Epithelial cell of prostate (primary cell): ENCODE data around the gene SPACA7.

ENCODE experiments used
- DNase-seq: peaks from one replicate; pipeline ENCODE4 v3.0.0-alpha.2; 2011; ENCODE audit warnings: low read depth, low spot score
- H3K27ac ChIP-seq: fragments of 450-650 bp; 2 replicates; pipeline ENCODE4 v1.5.1; 2017; ENCODE audit warnings: mild to moderate bottlenecking

The SPACA7 gene

DNA sequence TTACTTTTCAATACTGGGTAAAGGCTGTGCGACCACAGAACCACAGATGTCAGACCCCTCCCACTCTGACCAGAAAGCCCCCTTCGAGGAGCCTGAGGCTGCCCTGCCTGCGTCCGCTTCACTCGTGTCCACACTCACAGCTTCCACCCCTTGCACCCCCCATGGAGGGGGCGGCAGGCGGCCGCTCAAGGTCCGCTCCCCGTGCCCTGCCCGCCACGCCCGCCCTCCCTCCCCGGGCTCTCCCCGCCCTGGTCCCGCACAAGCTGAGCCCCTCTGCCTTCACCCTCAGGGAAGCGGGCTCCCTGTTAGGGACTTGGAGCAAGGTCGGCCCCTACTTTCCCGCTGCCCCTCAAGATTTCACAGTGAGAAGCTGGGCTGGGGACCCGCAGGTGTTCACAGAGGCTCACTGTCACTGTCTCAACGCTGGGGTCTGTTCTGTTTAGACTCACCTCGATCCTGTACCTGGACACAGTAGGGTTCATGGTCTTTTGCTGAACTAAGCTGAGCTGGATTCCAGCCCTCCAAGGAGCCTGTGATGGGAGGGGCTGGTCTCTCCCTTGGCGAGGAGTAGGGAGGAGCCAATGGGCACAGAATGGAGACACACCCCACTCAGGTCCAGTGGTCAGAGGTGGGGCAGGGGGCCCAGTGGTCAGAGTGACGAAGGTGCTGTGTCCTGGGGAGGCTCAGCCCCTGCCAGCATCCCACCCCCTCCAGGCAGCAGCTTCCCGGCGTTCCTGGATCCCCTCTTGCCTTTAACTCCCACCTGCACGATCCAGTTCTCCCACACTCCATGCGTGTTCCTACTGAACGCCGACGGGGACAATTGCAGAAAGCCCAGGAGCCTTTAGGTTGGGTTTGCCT, 69.5 kb downstream of the SPACA7 start:
- no peak for DNase-seq

DNA sequence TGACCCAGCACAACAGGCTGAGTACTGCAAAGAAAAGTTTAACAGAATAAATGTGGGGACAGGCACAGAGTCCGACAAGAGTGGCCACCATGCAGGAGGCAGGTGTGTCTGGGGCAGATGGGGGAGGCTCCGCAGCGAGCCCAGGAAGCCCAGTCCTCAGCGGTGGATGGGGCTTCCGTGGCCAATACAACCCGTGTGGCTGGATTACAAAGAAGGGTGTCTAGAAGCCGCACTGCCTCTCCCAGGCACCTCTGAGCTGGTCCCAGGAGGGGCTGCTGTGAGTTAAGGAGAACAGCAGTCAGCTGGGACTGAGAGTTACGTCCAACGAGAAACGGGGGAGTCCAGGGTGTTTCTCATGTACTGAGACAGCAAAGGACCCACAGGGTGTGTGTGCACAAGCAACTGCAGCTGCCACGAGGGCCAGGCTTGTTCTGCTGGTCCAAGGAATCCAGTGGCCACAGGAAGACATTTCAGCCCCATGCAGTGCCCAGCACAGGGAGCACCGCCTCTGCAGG, 70.2 kb downstream of the SPACA7 start:
- no peak for DNase-seq
- H3K27ac ChIP-seq: no peak overlapping the region

More for the DNA sequence above, 69.5 kb downstream of the SPACA7 start:
- H3K27ac ChIP-seq: no peak overlapping the region

DNA sequence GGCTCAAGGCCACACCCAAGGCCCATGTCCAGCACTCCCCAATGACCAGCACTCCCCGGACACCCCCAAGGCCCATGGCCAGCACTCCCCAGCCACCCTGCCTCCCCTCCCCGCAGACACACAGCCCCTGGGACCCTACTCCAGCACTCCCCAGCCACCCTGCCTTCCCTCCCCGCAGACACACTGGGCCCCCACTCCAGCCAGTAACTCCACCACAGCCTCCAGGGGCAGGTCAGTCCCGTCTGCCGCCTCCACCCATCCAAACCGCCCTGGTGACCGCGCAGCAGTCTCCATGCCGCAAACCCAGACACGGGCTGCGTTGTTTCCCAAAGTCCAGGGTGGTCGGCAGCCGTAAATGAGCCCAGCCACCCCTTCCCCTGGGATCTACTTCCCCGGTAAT, 70.7 kb downstream of the SPACA7 start:
- DNase-seq: no peak
- H3K27ac ChIP-seq: no peak overlapping the region

DNA sequence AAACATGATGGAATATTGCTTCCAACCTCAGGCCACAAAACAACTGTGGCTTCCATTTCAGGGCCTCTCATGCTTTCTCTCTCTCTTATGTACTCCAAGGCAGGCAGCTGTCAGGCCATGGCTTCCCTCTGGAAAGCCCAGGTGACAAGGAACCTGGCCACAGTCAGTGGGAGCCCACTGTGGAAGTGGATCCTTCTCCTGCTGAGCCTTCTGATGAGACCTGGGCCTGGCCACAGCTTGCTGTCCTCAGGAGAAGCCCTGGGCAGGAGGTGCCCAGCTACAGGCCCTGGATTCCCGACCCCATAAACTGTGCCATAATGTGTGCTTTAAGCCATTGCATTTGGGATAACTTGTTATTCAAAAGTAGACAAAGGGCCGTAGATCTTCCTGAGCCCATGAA, 71.2 kb downstream of the SPACA7 start:
- no peak for DNase-seq
- H3K27ac ChIP-seq: no peak overlapping the region

DNA sequence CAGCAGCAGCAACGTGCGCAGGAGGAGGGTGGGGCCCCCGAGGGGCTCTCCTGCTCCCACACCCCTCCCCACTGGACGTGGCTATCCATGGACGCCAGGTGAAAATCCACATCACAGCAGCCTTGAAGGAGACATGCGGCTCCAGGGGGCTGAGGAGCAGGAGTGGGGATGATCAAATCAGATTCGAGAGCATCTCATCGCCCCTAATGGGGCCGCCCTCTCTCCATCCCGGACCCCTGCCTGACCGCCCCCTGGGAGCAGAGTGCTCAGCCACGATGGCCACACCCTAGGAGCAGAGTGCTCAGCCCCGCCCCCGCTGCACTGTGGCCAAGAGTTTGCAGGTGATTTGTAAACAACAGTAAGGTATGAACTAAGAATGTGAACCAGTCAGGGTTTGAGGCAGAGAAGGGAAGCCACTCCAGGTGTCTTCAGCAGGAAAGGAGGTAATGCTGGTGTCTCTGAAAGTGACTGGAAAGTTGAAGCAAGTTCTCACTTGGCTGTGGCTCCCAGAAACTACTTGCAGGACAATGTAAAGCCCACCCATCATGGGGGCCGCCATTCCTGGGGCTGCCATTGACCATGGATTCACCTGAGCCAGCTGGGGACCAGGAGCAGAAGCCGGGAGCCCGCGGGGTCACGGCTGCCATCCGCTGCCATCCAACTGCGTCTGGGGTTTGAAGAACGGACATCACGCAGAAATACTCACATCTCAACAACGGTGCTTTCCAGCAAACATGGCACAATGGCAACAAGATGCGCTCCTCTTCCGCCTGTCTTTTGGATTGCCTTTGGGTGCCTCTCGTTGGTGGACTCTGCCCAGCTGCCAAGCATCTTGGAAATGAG, 71.8 kb downstream of the SPACA7 start:
- DNase-seq: no peak
- H3K27ac ChIP-seq: no peak overlapping the region

DNA sequence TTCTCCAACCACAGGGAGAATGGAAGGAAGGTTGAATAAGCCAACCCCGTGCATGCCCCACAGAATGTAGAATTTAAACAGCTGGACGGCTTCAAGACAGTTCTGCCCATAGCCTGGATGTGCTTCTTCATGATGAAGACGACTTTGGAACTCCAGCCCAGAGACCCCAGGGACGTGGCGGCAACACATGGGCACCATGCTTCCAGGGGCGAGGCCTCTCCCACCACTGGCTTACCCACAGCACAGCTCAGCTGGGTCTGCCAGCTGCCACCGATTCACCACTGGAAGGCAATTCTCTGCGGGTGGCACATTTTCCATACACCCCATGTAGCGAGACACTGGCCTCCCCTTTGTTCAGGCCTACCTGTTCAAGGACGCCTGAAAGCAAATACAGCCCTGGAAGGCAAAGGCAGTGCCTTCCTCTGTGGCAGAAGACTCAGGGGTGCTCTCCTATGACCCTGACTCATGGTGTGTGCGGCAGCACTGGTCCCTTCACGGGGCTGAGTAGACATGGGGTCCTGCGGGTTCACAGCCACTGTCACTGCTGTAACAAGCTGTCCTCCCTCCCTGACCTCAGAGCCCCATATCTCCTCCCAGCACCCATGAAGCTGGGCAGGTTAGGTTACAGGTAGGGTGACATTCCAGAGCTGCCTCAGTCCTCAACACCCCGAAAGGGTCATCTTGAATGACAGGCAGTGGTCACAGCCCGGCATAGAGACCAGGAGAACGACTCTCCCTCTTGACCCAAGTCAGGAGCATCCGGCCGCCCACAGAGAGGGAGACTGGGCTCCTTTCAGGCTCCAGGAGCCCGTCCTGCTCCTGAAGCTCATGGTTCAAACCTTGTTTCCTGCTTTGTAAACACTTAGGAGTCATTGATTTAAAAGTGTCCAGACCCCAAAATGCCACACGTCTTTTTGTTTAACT, 72.7 kb downstream of the SPACA7 start:
- DNase-seq: no peak
- H3K27ac ChIP-seq: no peak overlapping the region

DNA sequence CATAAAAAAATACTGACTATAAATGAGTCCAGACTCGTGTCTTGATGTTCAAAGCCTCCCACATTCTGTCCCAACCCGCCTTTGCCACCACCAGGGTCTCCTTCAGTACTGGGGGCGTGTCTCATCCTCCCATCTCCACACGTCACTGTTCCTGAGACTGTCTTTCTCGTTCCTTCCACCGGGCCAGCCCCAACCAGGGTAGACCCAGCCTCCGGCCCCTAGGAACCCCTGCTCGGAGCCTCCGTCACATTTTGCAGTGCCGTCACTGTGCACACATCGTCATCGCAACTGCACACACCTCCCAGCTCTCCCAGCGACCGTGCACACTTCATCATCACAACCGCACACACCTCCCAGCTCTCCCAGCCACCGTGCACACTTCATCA, 73.4 kb downstream of the SPACA7 start:
- no peak for DNase-seq
- H3K27ac ChIP-seq: no peak overlapping the region

DNA sequence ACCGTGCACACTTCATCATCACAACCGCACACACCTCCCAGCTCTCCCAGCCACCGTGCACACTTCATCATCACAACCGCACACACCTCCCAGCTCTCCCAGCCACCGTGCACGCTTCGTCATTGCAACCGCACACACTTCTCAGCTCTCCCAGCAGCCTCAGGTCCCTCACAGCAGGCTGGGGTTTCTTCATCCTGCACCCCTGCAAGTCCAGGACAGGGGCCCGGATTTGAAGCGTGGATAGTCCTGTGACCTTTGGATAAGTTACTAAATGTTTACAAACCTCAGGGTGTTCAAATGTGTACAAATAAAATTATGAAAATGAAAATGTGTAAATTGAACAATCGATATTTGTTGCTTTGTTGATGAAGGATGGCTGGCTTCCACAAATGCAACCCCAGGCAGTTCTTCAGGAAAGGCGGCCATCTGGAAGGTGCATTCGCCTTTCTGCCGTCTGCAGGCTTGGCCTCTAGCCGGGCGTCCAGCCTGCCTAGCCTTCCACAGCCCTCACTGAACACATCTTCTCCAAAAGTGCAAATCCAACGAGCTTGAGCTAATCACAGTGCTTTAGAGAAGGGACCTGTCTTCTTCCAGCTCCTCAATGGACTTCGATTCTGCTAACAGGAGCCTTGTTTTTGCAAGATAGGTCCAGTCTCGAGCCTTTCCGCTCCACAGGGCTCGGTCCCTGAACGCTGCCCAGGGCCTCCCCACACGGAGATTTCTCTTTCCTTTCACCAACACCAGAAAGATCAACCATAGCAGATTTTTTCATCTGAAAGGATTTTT, 74.2 kb downstream of the SPACA7 start:
- H3K27ac ChIP-seq: no peak overlapping the region
- no peak for DNase-seq

DNA sequence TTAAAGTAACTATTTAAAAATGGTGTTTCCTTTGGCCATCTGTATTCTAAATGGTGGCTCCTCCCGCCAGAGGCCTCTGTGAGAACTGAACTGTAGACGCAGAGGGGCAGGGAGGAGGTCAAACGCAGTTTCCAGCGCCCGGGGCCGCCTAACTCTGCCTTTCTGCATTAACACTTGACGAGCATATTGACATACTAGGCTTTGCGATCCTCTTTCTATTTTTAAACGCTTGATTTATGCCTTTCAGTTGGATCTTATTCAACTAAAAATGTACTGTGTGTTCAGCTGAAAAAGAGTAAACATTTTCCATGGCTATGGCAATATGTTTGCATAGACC, 74.7 kb downstream of the SPACA7 start:
- DNase-seq: no peak
- H3K27ac ChIP-seq: no peak overlapping the region

DNA sequence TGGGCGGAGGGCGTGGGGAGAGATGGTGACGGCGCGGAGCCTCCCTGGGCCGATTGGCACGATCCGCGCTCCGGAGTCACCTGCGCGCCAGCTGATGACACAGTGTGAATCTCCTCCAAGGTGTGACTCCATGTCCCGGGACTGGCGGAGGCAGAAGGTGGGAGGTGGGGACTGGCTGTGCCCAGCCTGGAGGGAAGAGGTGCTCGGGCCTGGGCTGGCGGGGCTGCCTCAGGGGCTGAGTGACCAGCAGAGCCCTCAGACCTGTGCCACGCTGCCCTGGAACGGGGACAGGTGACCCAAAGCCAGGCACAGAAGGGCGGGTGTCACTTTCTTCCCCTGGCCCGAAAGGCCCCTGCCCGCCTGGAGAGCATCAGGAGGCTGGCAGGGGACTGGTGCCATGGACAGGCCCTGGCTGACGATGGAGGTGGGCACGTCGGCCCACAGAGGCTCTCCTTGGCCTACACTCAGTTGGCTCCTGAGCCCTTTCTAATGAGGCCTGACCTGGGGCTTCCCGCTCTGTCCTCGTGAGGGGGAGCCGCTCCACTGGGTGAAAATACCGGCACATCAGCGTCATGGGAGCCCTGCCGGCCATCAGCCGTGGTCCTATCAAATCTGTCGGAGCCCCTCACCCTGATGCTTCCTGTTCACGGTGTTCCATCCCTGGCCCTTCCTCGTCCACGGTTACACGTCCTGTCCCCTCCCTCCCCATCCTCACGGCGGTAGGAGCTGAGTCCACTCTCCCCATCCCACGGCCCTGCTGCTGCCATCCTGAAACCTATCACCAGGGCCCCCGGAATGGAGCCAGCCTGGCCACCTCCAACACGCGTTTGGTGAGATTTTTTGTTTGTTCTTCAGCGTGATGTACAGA, 75.6 kb downstream of the SPACA7 start:
- no peak overlapping the region for H3K27ac ChIP-seq
- DNase-seq: no peak

DNA sequence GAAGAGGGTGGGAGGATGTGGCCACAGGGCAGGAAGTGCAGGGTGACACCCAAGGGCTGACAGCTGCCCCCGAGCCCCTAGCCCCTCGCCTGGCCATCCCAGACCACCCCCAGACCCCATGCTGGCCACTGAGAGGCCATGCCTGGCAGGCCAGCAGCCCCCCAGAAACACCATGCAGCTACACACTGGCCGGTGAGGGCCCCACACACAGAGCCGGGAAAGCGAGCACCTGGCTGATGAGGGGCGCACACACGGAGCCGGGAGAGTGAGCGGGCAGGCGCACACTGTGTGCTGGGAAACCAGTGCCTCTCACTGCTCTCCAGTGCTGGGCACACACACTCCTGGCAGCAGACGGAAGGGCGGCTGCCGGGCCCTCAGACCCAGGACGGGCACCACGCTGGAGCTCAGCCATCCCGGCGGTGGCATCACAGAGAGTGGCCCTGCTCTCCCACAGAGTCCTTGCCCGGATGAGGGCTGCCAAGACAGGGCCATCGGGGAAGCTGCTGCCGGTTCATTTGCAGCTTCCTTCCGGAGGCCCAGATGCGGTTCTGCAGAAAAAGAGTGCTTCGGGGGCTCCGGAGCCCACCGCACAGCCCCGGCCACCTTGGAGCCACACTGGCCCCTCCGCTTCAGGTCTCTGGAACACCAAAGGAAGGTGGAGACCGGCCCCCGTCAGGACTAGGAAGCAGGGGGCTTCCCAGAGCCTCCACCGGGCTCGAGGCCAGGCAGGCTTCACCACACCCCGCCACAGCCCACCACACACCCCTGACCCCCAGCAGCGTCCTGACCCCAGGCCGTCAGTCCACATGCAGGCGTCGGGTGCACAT, 76.4 kb downstream of the SPACA7 start:
- DNase-seq: no peak
- no peak overlapping the region for H3K27ac ChIP-seq

DNA sequence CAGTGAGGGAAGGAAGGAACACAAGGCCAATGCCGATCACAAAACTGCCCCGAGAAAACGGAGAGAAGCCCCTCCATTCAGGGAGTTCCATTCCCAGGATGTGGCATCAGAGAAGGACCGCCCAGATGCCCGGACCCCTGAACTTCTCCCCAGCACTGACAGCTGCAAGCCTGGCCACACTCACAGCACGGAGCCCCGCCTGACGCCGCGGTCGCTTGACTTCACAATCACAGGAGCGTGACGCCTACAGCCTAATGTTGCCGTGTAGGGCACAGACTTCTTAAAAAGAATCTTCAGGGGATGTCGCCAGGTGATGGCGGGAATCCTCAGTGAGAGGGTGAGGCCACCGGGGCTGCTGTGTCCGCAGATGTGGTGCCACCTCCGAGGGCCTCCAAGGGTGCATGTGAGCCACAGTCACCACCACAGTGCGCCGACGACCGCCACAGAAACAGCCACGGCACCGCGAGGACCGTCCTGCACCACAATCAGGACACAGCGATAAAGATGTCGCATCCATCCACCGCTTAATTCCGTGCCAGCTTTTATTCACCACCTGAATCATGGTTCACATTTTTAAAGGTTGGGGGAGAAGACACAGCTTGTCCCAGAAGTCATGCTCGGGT, 77.2 kb downstream of the SPACA7 start:
- H3K27ac ChIP-seq: no peak overlapping the region
- no peak for DNase-seq

DNA sequence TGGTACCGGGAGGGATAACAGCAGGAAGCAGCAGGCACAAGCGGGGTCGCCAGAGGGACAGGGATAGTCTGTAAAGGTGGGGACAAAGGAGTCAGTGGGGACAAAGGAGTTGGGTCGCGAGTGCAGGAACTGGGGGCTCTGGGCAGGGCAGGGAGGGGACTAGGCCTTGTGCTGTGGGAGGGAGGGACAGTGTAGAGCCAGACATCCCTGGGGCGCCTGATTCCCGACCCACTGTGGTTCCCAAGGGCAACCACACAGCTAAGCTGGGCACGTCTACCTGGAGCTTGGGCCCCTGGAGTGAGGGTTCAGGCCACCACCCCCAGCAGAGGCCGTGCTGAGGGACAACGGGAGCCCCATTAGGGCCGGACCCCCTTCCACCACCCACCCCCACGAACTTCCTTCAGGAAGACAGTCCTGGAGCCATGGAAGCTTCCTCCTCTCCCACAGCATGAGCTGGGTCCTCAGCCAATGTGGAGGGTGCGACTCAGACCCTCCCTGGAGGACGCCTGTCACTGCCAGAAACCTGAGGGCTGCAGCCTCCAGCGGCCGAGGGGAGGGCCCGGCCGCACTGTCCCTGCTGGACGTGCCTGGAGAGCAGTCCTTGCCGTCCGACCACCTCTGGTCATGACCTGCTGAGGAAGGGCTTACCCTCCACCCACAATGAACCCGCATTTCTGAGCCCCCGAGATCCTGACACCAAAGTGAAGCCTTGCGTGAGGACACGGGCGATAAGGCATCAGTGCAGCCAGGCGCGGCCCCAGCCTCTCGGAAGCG, 77.9 kb downstream of the SPACA7 start:
- no peak for DNase-seq
- H3K27ac ChIP-seq: no peak overlapping the region

DNA sequence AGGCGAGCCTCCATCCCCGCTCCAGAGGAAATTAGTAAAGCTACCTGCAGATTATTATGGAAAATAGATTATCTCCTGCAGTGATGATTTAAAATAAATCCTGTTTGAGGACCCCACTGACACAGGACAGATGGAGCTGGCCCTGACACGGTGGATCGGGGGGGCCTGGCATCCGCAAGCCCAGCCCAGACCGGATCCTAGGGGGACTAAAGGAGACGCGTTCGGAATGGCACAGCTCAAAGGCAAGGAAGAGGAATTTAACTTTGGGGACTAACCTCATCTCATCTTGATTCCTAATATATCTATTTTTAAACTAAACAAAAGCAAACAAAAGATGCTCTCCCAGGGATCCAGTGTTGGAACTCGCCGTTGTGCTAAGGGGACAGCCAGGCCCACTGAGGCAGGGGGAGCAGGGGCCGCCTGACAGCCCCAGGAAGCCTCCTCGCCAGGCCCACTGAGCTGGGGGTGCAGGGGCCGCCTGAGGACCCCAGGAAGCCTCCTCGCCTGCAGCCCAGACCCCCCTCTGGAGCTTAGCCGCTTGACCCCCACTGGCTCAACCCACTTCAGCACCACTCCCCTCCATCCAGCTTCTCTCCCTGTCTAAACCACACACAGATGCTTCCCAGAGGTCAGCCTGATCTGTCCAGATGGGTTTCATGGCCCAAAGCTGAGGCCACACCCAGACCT, 78.6 kb downstream of the SPACA7 start:
- no peak for DNase-seq
- no peak overlapping the region for H3K27ac ChIP-seq

DNA sequence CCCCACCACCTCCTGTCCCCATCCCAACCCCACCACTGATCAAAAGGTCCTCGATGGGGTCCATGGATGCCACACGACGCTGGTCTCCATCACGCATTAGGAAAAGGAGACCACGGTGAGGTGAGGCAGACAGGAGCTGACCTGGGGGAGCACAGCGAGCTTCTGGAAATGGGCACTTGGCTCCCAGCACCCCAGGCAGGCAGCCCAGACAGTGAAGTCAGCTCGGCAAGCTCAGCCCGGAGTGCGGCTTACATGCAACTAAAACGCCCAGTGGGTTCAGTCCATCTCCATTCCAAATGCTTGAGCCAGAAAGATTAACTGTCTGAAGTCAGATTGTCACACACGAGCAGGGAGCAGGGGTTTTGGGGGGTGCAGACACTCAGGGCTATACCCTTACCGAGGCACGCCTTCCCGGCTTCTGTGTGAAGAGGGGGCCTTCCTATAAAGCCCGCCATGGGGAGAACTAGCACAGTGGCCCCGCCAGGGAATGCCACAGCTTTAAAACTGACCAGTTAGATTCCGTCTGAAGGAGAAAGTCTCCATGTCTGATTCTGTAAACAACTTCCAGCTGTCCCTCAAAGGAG, 79.4 kb downstream of the SPACA7 start:
- H3K27ac ChIP-seq: no peak overlapping the region

More for the DNA sequence above, 79.4 kb downstream of the SPACA7 start:
- DNase-seq: no peak
